Suprapubic skin (tissue), 4 donors: Measurements from ENCODE around the gene CECR2.

Source experiments
- CTCF ChIP-seq, 2 donors: fragments of 200-600 bp in 1 of 2; fragments of 450-650 bp in 1 of 2; sonication (generic) in 1 of 2; IDR thresholded peaks; one replicate each; pipeline ENCODE4 v1.5.1; 2016 to 2019; ENCODE audit warnings: antibody characterized with exemption in 2 of 2, mild to moderate bottlenecking in 1 of 2, moderate library complexity in 1 of 2
- EP300 ChIP-seq: sonication (generic); formaldehyde crosslinking; IDR thresholded peaks from one replicate; pipeline ENCODE4 v1.6.1; 2017; ENCODE audit warnings: antibody characterized with exemption
- POLR2A ChIP-seq, 2 donors: fragments of 450-650 bp; IDR thresholded peaks; one replicate each; pipeline ENCODE4 v1.6.1; 2017; ENCODE audit warnings: antibody characterized with exemption in 2 of 2, mild to moderate bottlenecking in 2 of 2, moderate library complexity in 2 of 2
- POLR2AphosphoS5 ChIP-seq, 3 donors: sonication (generic); formaldehyde crosslinking; IDR thresholded peaks; one replicate each; pipeline ENCODE4 v1.6.1; 2017; ENCODE audit warnings: antibody characterized with exemption in 3 of 3

- no peak for TF ChIP-seq CTCF (IDR thresholded peaks at IDR 0.05)
- TF ChIP-seq POLR2AphosphoS5 (IDR thresholded peaks at IDR 0.05) = no peak
- TF ChIP-seq POLR2A (IDR thresholded peaks at IDR 0.05) = no peak
- no peak for TF ChIP-seq EP300
Observed at GRCh38 chr22:17396516-17396915, 27.3 kb downstream of the CECR2 start.
